ENCODE results near the gene CTSL.

CTSL gene

DNA sequence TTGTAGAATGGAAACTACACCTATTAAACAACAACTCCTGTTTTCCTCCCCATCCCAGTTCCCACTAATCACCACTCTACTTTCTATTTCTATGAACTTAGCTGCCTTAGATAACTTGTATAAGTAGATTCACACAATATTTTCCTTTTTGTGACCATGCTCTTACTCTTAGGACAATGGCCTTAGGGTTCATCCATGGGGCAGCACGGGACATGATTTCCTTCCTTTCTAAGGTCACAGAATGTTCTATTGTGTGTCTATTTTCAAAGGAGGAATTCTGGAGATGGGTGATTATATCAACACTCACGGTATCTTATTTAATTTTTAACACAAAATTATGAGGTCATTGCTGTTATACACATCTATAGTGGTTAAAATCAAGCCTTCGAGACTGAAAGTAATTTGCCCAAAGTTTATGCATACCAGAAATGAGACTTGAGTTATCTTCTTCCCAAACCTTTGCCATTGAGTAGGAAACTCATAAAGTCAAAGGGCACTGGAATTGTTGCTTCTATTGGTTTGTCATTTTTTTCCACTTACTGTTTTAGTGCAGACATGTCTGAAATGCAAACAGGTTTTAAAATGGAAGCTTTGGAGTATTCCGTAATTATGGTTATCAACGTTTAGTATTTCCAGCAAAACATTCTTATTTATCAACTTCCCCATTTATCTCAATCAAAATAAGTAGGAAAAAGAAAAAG, 23.6 kb downstream of the CTSL start:
- Histone ChIP-seq H3K4me2 (ENCODE audit: insufficient read depth, low read length) (no peak overlapping the region), H3K27ac (ENCODE audit: low read length) (no peak overlapping the region), H2AFZ (ENCODE audit: low read depth, low read length) (no peak overlapping the region), H3K27me3 (ENCODE audit: insufficient read depth, low read length, poor library complexity) (no peaks in the 10 kb centered on the region), H3K9me3 (ENCODE audit: insufficient read depth, low read length, severe bottlenecking) (peaks cover 2% of the 10 kb centered on the region), H3K4me3 (ENCODE audit: low read depth in 1 of 2, low read length in 2 of 2) (no peak overlapping the region), H4K20me1 (ENCODE audit: insufficient read depth, low read length) (no peaks in the 10 kb centered on the region), H3K4me1 (ENCODE audit: insufficient read depth, low read length) (no peaks in the 10 kb centered on the region), H3K9ac (ENCODE audit: low read depth, low read length) (no peak overlapping the region), H3K79me2 (ENCODE audit: insufficient read depth, low read length) (no peaks in the 10 kb centered on the region), H3K36me3 (ENCODE audit: insufficient read depth, low read length) (no peaks in the 10 kb centered on the region)
- DNase-seq (no peak), ATAC-seq (ENCODE audit: insufficient read depth, low read depth) (no peak)
- TF ChIP-seq, protein P1, sequence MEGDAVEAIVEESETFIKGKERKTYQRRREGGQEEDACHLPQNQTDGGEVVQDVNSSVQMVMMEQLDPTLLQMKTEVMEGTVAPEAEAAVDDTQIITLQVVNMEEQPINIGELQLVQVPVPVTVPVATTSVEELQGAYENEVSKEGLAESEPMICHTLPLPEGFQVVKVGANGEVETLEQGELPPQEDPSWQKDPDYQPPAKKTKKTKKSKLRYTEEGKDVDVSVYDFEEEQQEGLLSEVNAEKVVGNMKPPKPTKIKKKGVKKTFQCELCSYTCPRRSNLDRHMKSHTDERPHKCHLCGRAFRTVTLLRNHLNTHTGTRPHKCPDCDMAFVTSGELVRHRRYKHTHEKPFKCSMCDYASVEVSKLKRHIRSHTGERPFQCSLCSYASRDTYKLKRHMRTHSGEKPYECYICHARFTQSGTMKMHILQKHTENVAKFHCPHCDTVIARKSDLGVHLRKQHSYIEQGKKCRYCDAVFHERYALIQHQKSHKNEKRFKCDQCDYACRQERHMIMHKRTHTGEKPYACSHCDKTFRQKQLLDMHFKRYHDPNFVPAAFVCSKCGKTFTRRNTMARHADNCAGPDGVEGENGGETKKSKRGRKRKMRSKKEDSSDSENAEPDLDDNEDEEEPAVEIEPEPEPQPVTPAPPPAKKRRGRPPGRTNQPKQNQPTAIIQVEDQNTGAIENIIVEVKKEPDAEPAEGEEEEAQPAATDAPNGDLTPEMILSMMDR (IDR thresholded peaks at IDR 0.05; ENCODE audit: borderline replicate concordance, extremely low read depth, low read length, poor library complexity, severe bottlenecking) = no peak
- TF ChIP-seq EZH2 (IDR thresholded peaks at IDR 0.05; ENCODE audit: borderline replicate concordance, low read depth, low read length, severe bottlenecking) = no peak

DNA sequence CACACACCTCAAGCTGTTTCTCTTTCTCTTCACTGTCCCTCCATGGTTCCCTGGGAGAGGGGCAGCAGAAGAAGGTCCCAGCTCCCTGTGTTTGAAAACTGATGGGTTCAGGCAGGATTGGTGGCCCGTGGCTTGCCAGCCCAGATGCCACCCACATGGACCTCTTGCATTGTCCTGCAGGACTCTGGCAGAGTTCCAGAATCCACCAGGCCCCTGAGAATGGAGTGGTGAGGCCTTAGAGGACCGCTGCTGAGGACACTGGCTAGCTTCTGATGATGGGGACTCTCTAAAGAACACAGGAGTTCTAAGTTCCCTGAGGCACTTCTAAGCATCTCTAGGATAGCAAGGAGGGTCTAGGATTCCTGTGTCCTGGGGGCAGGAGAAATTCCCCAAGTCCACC, 24.8 kb downstream of the CTSL start:
- no peak for ATAC-seq (ENCODE audit: insufficient read depth, low read depth)

DNA sequence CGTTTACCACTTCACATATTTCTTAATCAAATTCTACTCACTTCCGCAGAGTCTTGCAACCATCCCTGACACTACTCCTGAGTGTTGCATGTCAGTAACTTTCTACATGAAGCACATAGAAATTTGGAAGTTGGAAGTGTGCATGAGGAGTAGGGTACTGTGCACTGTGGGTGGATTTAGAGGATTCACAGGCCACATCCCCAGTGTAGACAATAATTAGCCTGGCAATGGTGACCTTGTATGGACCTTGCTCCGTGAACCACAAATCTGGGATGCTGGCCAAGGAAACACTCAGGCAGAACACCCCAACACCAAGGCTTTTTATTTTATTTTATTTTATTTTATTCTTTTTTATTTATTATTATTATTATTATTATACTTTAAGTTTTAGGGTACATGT, 25.5 kb downstream of the CTSL start:
- ATAC-seq (ENCODE audit: insufficient read depth, low read depth) (no peak), DNase-seq (no peak)
- H3K9ac ChIP-seq (ENCODE audit: low read depth, low read length) = no peak overlapping the region
- no peaks in the 10 kb centered on the region for H4K20me1 ChIP-seq (ENCODE audit: insufficient read depth, low read length)
- no peak overlapping the region for H3K4me2 ChIP-seq (ENCODE audit: insufficient read depth, low read length)
- no peaks in the 10 kb centered on the region for H3K79me2 ChIP-seq (ENCODE audit: insufficient read depth, low read length)
- H3K9me3 ChIP-seq (ENCODE audit: insufficient read depth, low read length, severe bottlenecking) = peaks cover 2% of the 10 kb centered on the region
- H3K27me3 ChIP-seq (ENCODE audit: insufficient read depth, low read length, poor library complexity) = no peaks in the 10 kb centered on the region
- no peak overlapping the region for H3K4me3 ChIP-seq (ENCODE audit: low read depth in 1 of 2, low read length in 2 of 2)
- TF ChIP-seq, protein P1 (IDR thresholded peaks at IDR 0.05; ENCODE audit: borderline replicate concordance, extremely low read depth, low read length, poor library complexity, severe bottlenecking) = no peak
- H3K27ac ChIP-seq (ENCODE audit: low read length) = no peak overlapping the region
- no peaks in the 10 kb centered on the region for H3K36me3 ChIP-seq (ENCODE audit: insufficient read depth, low read length)
- no peaks in the 10 kb centered on the region for H3K4me1 ChIP-seq (ENCODE audit: insufficient read depth, low read length)
- no peak overlapping the region for H2AFZ ChIP-seq (ENCODE audit: low read depth, low read length)

More for the DNA sequence above, 24.8 kb downstream of the CTSL start:
- DNase-seq = no peak
- H3K27me3 ChIP-seq (ENCODE audit: insufficient read depth, low read length, poor library complexity) = no peaks in the 10 kb centered on the region
- TF ChIP-seq, protein P1 (IDR thresholded peaks at IDR 0.05; ENCODE audit: borderline replicate concordance, extremely low read depth, low read length, poor library complexity, severe bottlenecking) = no peak
- no peak for TF ChIP-seq EZH2 (IDR thresholded peaks at IDR 0.05; ENCODE audit: borderline replicate concordance, low read depth, low read length, severe bottlenecking)
- H3K4me2 ChIP-seq (ENCODE audit: insufficient read depth, low read length) = no peak overlapping the region
- no peaks in the 10 kb centered on the region for H3K36me3 ChIP-seq (ENCODE audit: insufficient read depth, low read length)
- no peak overlapping the region for H3K27ac ChIP-seq (ENCODE audit: low read length)
- H3K4me1 ChIP-seq (ENCODE audit: insufficient read depth, low read length) = no peaks in the 10 kb centered on the region
- H3K79me2 ChIP-seq (ENCODE audit: insufficient read depth, low read length) = no peaks in the 10 kb centered on the region
- no peak overlapping the region for H2AFZ ChIP-seq (ENCODE audit: low read depth, low read length)
- H3K9me3 ChIP-seq (ENCODE audit: insufficient read depth, low read length, severe bottlenecking) = peaks cover 2% of the 10 kb centered on the region
- no peak overlapping the region for H3K9ac ChIP-seq (ENCODE audit: low read depth, low read length)
- H3K4me3 ChIP-seq (ENCODE audit: low read depth in 1 of 2, low read length in 2 of 2) = no peak overlapping the region
- no peaks in the 10 kb centered on the region for H4K20me1 ChIP-seq (ENCODE audit: insufficient read depth, low read length)

Measured in DND-41 (cell line).